Femur (tissue), 1 donor: ENCODE measurements around the gene SPINK9.
"Not testable (repeated sequence)": the region's sequence is repeated elsewhere in the genome, so short reads cannot be mapped to it uniquely, and the experiment has no call there.

Experiments used
- DNase-seq: peaks from one replicate; pipeline ENCODE4 v3.0.0-alpha.2; 2017

Gene SPINK9, protein sequence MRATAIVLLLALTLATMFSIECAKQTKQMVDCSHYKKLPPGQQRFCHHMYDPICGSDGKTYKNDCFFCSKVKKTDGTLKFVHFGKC

DNA sequence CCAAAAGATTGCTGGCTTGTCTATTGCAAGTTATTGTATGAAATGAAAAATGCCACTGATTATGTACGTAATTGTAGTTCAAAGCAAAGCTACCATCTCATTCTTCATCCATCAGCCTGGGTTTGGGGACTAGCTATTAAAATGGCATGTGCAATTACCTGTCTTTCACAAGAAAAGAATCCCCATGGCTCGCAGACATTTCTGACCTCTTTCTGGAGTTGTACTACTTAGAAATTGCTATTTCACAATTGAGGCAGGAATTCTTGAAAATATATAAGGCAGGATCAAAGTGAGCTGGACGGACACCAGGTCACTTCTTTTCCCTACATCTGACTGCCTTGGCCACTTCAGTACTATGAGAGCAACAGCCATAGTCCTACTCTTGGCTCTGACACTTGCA is at the start of gene SPINK9:
TSS of gene SPINK9 (plus strand) at position 301 of the 400 bp plus-strand sequence. CDS start at position 356, 55 bp downstream.
- DNase-seq, result no peak

DNA sequence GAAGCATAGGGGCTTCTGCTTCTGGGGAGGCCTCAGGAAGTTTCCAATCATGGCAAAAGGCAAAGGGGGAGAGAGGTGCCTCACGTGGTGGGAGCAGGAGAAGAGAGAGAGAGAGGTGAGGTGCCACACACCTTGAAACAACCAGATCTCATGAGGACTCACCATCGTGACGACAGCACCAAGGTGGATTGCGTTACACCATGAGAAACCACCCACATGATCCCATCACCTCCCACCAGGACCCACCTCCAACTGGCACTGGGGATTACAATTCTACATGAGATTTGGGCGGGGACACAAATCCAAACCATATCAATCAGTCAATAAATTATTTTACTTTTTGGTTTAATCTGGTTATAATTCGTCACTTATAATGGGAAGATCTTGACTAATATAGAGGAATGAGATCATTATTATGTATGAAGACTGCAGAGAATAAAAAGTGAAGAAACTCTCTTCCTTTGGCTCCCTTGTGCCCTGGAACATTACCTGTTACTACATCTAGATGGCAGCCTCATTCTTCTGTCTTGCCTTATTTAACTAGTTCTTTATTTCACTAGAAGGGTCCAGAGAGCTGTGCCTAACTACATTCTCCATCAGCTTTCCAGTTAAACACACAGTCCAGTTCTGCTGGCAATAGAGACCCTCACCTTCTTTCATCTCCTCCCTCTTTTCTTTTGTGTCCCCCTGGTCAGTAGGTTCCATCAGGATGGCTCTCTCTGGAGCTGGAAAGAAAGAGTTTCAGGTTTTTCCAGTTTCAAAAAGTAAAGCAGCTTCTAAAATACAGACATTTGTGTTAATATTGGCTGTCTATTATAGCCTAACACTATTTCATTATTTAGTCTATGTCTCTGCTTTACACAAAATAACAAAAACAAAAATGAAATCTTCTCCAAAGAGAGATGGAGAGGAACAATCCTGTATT is 44.8 kb upstream of the SPINK9 start:
- DNase-seq, result no peak

DNA sequence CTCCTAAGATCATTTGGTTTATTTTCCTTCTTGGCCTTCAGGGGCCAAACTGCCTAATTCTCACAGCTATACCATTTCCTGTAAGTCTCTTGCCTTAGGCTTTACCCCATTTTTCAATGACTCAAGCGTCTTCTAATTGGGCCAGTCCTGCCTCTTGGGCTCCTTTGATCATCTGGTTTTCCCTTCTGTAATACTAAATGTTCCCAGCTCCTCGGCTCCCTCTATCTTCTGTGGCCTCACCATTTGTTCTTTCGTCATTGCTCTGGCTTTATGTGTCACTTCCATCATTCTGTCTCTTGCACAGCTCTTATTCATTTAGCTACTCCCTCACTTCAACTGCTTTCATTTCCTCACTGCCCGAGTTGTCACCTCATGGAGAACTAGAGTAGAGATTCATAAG is 37.6 kb upstream of the SPINK9 start:
- DNase-seq, result no peak

DNA sequence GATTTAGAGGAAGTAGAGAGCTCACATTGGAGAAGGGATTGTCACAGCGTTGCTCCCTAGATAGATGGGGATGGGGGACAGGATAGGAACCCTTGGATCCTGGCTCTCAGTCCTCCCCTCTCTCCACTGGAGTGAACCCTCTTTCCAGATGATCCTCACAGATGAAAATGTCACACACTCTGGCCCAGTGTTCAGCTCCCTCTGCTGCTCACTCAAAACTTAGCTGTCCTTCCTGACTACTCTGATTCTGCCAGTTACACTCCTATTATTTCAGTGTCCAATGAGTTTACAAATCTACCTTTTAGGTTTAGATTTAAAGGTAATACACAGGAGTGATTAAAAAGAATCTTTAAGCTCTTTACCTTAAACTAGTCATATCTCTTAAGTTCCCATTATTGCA is 28.9 kb upstream of the SPINK9 start:
- DNase-seq, result no peak

DNA sequence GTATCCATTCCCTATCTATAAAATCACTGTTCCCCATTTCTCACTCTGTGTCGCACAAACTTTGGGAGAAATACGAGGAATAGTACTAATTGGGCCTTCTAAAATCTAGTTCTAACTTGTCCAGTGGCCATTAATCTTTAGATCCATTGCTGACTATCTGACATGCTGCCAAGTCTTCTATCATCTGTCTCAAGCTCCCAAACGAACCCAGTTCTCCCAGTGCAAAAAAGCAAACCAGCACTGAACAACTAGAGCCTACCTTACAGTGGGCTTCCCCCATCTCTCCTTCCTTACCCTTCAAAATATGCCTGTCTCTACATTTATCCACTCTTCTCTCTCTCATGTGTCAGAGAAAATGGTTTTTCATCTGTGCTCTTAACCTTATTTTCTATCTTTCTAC is 26.3 kb upstream of the SPINK9 start:
- no peak for DNase-seq

DNA sequence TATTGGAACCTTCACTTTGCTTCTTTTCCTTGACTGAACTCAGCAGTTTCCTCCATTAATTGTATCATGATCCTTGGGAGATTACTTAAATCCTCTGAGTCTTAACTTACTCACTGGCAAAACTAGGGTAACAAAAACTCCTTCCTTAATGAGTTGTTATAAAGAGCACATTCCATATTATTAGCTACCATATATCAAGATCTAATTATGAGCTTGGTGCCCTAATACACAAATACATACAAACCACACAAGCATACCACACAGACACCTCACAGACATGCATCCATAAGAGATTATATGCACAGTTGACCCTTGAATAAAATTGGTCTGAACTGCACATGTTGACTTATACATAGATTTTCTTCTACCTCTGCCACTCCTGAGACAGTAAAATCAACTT is 25.6 kb upstream of the SPINK9 start:
- no peak for DNase-seq

DNA sequence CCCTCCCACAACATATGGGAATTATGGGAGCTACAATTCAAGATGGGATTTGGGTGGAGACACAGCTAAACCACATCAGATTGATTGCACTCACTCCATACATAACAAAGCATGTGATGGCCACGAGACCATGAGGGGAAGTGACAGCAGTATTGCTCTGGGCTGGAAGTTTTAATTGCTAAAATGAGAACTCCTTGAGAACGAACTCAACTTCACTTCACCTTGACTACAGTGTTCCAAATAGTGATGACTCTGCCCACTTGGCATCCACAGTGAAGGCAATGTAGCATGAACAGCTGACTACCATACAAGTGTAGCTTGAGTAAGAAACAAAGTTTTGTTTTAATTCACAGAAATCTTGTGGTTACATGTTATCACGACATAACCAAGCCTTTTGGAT is 23.9 kb upstream of the SPINK9 start:
- DNase-seq, result no peak

DNA sequence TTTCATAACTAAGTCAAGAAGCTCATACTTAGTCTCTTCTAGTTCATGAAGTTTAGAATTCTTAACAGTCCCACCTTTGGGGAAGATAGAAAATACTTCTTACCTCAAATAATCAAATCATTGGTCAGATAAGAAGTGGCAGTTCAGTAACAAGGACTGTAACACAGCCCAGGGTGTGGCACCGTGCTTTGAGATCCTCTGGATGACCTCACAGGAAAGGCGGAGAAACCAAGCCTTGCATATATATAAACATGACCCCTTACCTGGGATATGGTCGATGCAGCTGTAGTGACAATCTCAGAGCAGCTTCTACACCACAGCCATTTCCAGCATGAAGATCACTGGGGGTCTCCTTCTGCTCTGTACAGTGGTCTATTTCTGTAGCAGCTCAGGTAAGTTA is 23.2 kb upstream of the SPINK9 start, which contains the start of gene SPINK7:
TSS of gene SPINK7 (plus strand) at position 271 of the 400 bp plus-strand sequence. CDS start at position 332, 61 bp downstream.
- DNase-seq, result no peak

DNA sequence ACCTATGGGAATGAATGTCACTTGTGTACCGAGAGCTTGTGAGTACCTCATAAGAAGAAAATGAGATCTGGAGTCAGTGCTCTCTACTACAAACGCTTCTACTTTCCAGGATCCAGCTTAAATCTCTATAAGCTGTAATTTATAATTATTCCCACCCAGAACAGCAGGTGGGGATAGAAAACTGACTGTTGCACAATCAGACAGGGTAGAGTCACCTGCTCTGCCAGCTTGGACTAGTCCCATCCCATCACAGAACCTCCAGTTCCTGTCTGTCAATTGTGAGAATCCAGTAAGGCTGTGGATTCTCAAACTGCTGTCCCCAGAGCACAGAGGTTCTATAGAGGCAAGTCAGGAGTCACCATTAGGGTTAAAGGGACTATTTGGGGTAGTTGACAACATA is 21.2 kb upstream of the SPINK9 start:
- no peak for DNase-seq

DNA sequence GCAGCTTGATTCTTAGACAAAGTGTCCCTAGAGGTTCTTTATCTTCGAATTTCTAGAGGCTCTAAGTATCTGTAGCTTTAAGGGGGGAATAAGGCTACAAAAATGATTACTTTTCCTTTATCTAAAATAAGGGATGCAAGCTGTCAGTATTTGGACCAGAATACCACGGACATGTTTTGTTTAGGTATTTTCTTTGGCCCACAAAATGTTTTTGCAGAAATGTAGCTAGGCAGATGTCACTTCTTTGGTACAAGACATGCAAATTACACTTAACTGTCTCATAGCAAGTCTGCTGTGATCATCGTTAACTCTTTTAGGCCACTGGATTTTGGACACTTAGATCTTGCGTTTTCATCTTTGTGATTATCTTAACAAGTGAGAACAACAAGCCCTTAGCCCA is 20.6 kb upstream of the SPINK9 start:
- no peak for DNase-seq

DNA sequence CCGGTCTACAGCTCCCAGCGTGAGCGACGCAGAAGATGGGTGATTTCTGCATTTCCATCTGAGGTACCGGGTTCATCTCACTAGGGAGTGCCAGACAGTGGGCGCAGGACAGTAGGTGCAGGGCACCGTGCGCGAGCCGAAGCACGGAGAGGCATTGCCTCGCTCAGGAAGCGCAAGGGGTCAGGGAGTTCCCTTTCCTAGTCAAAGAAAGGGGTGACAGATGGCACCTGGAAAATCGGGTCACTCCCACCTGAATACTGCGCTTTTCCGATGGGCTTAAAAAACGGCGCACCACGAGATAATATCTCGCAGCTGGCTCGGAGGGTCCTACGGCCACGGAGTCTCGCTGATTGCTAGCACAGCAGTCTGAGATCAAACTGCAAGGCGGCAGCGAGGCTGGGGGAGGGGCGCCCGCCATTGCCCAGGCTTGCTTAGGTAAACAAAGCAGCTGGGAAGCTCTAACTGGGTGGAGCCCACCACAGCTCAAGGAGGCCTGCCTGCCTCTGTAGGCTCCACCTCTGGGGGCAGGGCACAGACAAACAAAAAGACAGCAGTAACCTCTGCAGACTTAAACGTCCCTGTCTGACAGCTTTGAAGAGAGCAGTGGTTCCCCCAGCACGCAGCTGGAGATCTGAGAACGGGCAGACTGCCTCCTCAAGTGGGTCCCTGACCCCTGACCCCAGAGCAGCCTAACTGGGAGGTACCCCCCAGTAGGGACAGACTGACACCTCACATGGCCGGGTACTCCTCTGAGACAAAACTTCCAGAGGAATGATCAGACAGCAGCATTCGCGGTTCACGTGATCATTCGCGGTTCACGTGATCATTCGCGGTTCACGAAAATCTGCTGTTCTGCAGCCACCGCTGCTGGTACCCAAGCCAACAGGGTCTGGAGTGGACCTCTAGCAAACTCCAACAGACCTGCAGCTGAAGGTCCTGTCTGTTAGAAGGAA is 15.1 kb upstream of the SPINK9 start:
- DNase-seq, result not testable (repeated sequence)

DNA sequence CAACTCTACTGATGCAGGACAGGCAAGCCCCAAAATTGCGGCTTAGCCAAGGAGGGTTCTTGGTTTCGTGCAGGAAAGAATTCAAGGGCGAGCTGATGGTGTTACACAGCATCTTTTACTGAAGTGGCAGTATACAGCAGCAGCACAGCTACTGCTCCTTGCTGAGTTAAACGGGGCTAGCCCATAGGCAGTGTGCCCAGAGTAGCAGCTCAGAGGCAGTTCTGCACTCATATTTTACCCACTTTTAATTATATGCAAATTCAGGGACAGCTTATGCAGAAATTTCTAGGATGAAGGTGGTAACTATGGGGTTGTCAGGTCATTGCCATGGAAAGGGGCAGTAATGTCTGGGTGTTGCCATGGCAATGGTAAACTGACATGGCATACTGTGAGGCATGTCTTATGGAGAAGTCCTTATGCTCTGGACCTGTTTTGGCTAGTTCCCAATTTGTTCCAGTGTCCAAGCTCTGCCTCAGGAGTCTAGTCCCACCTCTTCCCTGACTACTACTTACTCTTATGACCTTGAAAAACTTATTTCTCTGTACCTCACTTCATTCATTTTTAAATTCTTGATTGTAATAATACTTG is 2.0 kb upstream of the SPINK9 start:
- no peak for DNase-seq

DNA sequence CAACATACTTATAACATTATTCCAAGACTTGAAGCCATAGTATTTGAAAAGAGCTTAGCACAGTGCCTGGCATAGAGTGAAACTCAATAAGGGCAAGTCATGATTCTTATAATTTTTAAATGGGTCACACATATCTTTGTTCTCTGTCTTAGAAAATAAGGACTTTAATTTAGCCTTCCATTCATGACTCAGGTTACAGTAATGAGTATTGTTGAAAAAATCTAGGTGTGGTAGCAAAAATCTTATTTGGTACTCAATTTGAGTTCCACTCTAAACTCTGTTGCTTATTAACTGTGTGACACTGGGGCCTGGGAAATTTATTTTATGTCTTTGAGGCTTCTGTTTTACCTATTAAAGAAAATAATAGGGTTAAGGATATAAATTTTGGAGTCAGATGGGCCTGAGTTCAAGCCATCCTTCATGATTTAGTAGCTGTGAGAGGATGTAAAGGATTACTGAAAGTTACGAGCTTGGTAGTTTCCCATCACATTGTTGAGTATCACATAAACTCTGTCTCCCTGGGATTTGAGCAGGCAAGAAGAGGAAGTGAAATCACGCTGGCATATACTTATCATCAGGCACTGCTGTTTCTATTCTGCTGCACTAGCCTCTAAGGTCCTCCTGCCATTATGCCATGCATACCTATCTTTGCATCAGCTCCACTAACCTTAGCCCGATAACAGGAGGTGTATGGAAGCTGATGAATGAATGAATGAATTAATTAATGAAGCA is 1.5 kb downstream of the SPINK9 start:
- DNase-seq, result no peak

DNA sequence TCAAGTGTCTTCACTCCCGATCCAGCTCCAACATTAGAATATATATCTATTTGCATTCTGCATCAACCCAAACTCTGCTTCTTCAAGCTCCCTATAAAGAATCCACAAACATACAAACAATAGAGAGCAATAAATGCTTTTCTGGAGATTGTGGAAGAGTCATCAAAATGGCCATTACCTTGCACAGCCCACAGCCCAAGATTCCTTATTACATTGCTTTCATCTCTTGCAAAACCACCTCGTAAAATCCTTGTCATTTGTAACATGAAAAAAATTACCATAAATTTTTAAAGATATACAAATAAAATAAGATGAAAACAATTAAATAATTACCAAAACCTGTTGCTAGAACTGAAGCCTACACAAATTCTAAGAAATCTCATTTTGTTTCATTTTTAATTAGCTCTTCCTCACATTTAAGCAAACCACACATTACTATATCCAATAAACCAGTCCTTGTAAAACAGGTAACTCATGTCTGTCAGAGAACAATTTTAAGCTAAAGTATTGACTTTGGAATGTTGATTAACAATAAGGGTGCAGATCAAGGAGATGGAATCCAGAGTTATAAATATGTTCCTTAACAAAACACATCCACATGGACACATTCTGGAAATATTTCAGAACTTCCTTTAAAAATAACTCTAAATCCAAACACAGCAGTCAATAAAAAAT is 7.1 kb downstream of the SPINK9 start:
- no peak for DNase-seq

DNA sequence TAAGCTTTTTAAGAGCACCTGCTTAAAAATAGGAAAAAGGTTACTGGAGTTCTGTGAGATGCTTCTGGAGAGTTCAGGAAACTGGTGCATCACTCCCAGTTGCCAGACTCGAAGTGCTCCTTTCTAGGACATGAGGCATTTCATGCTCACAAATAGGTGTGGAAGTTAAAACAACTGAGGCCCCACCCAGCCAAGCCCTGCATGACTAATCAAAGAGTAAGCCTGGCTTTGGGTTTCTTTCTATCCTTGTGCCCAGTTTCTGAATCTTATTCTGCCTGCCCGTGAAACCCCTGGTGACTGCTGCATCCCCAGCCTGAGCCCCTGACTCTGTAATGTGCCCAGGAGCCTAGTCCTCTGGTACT is 7.7 kb downstream of the SPINK9 start:
- no peak for DNase-seq

DNA sequence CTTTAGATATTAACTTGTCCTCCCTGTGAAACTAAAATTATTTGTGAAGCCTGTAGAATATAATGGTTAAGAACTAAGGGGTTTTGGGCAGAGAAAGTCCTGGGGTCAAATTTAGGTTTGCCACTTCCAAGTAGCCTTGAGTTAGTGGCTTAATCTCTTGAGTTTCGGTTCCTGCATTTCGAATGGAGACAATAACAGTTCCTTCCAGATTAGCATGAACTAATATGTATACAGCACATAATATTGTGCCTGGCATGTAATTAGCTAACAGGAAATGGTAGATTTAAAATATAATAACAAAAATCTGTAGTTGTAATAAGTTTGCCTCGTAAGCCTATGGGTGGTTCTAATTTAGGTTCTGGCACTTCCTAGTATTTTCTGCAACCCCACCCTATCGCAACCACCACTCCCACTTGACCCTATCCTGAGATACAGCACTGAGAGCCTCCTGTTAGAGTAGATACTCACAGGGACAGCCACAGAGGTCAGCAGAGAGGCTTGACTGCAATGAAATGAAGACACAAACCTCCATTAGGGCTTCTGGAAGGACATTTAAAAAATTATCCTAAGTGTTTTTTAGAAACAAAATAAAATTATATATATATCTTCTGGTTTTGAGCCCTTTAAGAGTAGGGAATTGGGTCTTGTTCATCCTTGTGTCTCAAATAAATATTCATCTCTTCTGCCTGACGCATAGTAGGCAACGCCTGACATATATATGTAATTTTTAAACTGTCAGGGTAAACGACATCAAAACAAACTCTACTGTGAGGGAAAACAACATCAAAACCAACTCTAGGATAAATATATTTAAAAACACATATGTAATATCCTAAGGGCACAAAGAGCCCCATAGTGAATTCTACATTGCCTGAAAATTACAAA is 8.5 kb downstream of the SPINK9 start:
- DNase-seq, result no peak

DNA sequence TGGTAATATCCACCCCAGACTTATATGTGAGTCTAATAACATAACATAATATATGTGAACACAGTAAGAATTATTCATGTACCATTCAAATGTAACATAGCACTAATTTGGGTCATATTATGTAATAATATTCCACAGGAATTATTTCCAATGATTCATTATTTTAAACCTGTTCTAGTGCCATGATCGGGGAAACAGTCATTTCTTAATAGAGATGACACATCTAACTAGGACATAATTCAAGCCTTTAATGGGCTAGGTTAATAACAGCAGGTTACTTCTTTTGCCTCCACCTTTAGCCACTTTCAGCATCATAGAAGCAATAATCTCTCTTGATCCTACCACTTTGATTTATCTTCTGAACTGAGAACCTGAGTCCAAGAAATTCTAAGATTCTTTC is 12.3 kb downstream of the SPINK9 start:
- DNase-seq, result no peak

DNA sequence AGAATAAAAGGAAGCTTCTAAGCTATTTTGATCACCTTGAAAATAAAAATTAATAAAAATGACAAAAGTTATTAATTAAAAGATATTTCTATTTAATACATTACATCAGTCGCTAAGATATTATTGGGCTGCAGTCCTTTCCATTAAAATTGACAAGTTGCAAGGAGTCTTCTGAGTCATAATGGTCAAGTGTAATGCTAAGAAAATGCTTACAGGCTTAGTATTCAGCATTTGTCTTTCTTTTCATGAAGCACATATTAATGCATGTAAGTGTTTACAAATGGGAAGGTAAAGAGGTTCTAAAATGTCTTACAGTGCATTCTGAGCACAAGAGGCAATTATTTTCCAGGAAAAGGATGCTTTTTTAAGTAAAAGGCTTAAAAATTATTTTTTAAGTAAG is 17.3 kb downstream of the SPINK9 start:
- no peak for DNase-seq

DNA sequence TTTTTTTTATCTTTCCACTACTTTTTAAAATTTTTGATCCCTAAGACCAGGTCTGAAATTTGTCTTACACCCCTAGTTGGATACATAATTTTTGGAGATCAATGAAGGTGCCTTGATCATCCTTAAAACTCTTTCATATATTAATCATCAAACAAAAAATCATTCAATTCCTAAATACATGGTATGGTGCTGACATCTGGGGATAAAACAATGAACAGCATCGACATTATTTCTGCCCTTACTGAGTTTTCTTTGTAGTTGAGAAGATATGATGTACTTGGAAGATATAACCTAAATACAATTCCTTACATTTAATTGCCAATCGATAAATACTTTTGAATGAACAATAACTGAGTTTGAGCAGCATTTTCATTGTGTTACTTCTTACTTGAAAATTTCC is 18.3 kb downstream of the SPINK9 start:
- DNase-seq, result no peak

DNA sequence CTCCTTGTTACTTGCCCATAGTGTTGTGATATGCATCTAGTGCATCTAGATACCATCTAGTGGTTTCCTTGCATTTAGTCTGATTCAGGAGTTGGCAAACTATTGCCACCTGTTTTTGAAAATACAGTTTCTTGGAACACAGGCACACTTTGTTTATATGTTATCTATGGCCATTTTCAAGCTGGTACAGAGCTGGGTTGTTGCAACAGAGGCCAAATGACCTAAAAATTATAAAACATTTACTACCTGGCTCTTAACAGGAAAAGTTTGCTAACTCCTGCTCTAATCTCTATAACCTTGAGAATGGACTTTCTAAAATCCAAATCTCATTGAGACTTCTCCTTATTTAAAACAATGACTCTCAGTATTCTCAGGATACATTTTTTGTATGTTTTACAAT is 29.0 kb downstream of the SPINK9 start:
- DNase-seq, result no peak

DNA sequence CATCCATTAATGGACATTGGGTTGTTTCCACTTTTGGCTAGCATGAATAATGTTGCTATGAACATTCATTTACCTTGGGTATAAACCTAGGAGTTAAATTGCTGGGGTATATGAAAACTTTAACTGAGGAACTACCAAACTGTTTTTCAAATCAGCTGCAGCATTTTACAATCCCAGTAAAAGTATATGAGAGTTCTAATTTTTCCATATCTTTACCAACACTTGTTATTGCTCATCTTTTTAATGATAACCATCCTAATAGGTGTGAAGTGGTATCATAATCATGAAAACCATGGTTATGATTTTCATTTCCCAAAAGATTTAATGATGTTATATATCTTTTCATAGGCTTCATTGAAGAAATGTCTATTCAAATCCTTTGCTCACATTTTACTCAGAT is 32.9 kb downstream of the SPINK9 start:
- no peak for DNase-seq
